EL (cell line): Measurements from ENCODE around the gene ATP8A2.
"Not testable (repeated sequence)": the region's sequence is repeated elsewhere in the genome, so short reads cannot be mapped to it uniquely, and the experiment has no call there.

Experiments used
- DNase-seq: peaks from one replicate; pipeline ENCODE4 v3.0.0-alpha.2; 2016

ATP8A2 gene

DNA sequence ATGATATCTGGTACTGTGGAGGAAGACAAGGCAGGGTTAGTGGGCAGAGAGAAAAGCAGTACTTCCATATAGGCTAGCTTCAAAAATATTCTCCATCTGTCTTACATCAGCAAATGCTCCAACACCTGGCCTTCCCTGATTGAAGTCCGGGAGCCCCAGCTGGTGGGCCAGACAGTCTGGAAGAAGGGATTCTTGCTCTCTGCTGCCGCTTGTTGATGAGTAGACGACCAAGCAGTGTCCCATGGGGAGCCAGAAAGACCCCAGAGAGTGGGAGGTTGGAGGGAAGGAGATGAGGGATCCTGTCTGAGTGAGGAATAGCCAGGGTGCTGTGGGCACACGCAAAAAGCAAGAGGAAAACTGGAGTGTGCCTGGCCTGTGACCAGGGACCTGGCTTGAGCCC lies 95.1 kb downstream of the ATP8A2 start:
- DNase-seq = no peak

- DNase-seq = peak; percentile 5
Observed at GRCh38 chr13:25468325-25469168, 96.8 kb downstream of the ATP8A2 start.

DNA sequence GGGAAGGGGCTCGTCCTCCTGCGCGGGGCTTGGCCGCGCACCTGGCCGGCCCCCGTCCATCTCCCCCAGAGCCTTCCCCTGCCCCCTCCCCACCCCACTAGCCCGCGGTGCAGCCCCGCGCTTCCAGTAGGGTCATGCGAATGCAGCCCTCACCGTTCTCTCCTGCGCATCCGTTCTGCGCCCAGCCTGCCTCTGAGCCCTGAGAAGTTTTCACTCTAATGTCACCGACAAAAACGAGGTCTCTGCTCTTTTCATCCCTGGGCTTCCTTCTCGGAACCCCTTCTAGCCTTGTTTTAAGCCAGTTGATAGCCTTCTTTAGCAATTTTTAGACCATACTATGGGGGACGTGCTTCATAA lies 97.4 kb downstream of the ATP8A2 start:
- DNase-seq = no peak

GRCh38 chr13:25473864-25474263 lies 102.1 kb downstream of the ATP8A2 start:
- no peak for DNase-seq

- DNase-seq = no peak
Observed at GRCh38 chr13:25478186-25478585, 106.4 kb downstream of the ATP8A2 start.

- no peak for DNase-seq
Observed at GRCh38 chr13:25489238-25489637, 117.5 kb downstream of the ATP8A2 start.

GRCh38 chr13:25490236-25490635 lies 118.5 kb downstream of the ATP8A2 start:
- no peak for DNase-seq

DNA sequence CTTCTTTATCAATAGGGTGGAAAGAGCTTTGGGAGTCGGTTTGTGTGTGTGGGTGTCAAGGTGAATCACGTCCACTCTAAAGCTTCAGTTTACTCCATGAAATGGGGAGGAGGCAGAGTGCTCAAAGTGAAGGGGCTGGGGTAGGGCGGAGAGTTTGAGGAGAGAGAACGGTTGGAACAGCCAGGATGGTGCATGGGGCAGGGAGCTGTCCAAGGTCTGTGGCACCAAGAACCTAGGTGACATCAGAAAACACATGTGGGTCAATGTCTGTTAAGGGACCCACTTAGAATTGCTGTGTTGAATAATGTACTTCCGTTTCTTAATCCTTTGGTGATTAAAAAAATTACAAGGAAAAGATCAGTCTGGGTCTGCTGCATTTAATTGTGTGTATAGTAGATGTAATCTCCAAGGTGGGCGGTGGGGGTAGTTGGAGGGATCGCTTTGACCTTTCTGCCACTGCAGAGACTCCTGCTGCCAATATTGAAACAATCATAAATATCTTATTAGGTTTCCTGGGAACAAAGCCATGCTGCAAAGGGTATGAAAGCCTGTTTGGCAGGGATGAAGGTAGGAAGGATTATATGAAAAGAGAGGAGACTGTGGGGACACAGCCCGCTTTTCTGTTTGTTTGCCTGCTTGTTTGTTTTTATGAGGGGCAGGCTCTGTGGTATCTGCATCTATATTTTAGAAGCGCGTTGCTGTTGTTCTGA lies 122.3 kb downstream of the ATP8A2 start:
- no peak for DNase-seq

- no peak for DNase-seq
Observed at GRCh38 chr13:25494698-25495411, 123.1 kb downstream of the ATP8A2 start.

DNA sequence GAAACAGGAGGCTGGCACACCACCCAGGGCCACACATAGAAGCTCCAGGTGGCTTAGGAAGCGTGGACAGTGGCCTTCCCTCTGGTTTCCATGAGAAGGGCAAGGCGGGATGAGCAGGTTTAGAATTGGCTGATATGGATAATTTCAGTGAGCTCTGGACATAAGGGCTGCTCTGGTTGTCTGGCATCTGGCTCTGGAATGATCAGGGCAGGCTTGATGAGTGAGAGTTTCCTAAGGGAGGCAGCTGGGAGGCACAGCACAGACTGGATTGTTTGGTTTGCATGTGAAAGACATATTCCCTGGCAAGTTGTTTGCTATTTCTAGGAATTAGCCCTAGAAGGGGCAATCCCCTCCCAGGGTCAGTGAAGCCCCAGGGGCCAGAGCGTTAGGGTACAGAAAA lies 129.5 kb downstream of the ATP8A2 start:
- DNase-seq = no peak

DNA sequence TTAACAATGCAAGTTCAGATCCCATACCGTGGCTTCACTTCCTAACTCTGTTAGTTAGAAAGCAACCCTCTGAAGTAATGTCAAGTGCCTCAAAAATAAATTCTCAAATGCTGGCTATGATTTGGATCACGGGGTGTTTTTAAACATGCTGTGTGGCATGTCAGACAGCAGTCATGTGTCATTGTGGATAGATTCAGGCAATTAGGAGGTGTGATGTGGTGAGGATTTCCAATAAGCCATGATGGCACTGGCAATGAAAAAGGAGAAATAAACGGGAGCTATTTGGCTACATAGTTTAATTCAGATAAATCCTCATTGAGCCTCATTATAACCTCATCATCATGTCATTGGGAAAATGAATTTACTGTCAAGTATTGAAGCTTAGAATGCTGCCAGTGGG lies 130.3 kb downstream of the ATP8A2 start:
- DNase-seq = no peak

- no peak for DNase-seq
Observed at GRCh38 chr13:25502551-25502950, 130.8 kb downstream of the ATP8A2 start.

- DNase-seq = no peak
Observed at GRCh38 chr13:25503856-25504255, 132.1 kb downstream of the ATP8A2 start.

DNA sequence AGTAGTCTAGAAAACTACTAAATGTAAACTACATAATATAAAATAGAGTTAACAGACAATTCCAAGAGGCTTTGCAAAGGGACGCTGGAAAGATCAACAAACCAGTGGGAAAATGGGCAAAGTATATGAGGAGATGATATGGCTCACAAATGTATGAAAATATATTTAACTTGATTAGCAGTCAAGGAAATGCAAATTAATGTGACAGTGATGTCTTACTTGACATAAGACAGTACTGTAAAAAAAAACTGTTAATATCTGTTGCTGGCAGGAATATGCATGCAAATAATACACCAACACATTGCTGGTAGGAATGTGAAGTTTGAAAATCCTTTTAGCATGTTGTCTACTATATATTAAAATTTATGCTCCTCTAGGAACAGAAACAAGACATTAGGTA lies 136.1 kb downstream of the ATP8A2 start:
- DNase-seq = no peak

DNA sequence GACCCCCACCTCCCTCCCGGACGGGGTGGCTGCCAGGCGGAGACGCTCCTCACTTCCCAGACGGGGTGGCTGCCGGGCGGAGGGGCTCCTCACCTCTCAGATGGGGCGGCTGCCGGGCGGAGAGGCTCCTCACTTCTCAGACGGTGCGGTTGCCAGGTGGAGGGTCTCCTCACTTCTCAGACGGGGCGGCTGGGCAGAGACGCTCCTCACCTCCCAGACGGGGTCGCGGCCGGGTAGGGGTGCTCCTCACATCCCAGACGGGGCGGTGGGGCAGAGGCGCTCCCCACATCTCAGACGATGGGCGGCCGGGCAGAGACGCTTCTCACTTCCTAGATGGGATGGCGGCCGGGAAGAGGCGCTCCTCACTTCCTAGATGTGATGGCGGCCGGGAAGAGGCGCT lies 141.3 kb downstream of the ATP8A2 start:
- not testable (repeated sequence) for DNase-seq

- DNase-seq = no peak
Observed at GRCh38 chr13:25518441-25518840, 146.7 kb downstream of the ATP8A2 start.

DNA sequence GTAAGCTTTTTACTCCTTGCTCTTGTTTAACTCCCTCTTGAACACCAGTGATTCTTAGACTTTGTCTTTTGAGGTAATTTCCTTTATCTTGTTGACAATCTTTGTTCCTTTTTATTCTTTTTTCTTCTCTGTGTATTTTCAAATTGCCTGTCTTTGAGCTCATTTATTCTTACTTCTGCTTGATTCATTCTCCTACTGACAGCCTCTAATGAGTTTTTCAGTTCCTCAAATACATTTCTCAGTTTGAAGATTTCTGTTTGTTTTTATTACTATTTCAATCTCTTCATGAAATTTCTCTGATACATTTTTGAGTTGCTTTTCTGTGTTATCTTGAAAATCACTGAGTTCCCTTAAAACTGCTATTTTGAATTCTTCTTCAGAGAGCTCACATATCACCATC lies 154.1 kb downstream of the ATP8A2 start:
- DNase-seq = no peak

DNA sequence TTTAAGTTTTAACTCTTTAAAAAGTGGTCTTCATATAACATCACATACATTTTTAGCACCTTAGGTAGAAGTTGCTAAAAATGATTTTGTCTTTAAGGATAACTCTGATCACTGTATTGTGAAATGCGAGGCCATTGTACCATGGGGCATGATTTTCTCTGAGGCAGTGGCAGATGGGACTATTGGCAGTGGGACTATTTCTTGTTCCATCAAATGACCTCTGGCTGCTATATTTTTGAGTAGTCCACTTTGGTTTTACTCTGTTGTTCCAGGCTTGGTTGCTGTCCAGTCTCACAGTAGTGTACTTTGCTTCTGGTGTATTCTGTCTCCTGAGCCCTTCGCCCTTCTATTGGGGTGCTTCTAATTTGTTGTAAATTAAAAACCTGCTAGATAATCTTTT lies 156.5 kb downstream of the ATP8A2 start:
- DNase-seq = no peak

GRCh38 chr13:25529425-25529824 lies 157.7 kb downstream of the ATP8A2 start:
- no peak for DNase-seq

DNA sequence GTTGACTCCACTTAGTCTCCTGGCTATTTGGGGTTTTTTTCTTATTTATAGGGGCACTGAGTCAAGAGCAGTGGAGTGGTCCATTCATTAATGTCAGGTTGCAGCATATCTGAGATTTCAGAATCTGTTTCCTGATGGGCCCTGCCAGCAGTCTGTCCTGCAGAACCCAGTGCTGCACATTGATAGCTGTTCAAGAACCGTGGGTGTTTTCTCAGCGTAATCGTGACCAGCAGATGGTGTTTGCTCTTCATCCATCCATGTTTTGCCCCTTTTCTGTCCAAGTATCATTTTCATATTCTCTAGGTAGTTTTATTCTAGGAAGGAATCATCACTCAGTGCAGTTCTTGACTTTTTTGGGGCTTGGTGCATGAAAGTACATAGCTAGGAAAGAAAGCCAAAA lies 166.5 kb downstream of the ATP8A2 start:
- DNase-seq = no peak

DNA sequence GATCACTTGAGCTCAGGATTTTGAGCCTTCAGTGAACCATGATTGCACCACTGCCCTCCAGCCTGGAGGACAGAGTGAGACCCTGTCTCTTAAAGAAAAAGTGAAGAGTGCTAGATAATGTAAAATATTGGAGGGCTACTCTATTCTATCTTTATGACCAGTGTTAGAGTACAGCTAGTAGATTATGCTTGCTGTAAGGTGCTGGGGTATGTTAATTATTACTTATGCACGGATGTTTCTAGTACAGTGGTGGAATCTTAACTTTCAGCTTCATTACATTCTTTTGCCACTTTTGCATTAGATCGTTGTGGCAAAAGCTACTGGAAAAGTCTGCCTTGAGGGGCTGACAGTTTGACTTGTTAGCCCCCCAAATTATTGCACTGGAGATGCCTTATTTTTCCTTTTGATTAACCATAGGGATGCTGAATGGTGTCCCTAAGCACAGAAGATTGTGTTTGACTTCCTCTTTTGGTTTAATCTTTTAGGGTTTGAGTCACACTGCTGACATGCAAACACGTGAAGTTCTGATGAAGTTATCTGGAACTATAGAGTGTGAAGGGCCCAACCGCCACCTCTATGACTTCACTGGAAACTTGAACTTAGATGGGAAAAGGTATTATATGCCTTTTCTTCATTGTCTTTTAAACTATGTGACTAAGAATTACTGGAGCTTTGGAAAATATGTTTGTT lies 169.8 kb downstream of the ATP8A2 start:
- DNase-seq = no peak

- not testable (repeated sequence) for DNase-seq
Observed at GRCh38 chr13:25548991-25549390, 177.2 kb downstream of the ATP8A2 start.

- DNase-seq = no peak
Observed at GRCh38 chr13:25561812-25562211, 190.0 kb downstream of the ATP8A2 start.
